NAMALWA (cell line): ENCODE data around the gene YJU2.
"Not testable (repeated sequence)": the region's sequence is repeated elsewhere in the genome, so short reads cannot be mapped to it uniquely, and the experiment has no call there.

Experiments used
- DNase-seq: peaks from one replicate; pipeline ENCODE4 v3.0.0-alpha.2; 2015; ENCODE audit warnings: low spot score

The YJU2 gene

GRCh38 chr19:4267901-4268815 is 21.3 kb downstream of the YJU2 start:
- no peak for DNase-seq

DNA sequence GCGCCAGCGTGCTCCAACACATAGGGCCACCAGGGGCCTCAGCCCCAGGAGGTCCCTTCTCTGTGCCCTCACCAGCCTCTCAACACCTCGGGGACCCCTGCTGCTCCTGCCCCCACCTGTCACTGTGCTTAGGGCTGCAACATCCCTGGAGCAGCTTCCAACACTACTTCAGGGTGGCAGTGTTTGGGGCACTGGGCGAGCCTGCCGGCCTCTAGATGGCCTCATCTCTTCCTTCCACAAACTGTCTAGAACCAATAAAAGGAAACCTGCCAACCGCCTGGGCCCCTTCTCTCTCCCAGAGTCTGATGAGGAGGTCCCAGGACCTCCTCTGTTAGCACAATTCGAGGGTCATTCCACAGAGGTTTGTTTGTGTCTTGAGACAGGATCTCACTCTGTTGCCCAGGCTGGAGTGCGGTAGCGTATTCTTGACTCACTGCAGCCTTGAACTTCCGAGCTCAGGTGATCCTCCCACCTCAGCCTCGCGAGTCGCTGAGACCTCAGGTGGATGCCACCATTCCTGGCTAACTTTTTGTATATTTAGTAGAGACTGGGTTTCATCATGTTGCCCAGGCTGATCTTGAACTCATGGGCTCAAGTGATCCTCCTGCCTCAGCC is 22.0 kb downstream of the YJU2 start:
- DNase-seq: no peak

DNA sequence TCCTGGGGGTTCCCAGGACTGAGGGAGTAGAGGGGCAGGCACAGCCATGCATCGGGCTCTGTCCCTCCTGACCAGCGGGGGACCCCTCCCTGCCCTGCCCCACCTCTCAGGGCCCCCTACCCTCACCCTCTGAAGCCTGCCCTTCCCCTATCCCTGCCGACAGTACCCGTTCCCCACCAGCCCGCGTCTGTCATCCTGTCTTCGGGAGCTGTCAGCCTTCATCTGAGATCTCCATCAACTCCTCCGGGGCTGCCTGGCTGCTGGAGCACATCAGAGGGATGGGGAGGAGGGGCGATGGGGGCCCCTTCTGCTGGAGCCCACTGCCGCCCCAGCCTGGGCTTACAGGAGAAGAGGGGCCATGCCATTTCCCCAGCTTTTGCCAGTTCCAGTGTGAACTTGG is 26.0 kb downstream of the YJU2 start:
- DNase-seq: no peak

GRCh38 chr19:4274321-4274686 is 27.4 kb downstream of the YJU2 start:
- not testable (repeated sequence) for DNase-seq

DNA sequence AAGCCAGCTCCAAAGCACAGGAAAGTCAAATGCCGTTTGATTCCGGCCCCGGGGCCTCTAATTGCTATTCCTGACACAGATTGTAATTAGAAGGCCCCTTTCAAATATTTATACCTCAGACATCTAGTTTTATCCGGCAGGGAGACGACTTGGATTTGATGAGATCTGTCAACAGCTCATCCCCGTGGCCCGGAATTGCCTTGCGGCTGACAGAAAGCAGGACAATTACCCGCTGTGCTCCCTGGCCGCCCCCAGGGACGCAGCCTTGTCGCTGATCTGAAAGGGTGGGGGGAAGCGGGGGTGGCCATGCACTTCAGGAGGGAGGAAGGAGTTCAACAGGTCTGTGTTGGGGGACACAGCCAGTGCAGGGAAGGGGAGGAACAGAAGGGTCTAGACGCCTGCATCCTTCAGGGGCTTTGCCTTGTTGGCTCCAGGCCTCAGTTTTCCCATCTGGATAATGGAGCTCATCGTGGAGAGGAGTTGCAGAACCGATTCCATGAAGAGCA is 30.4 kb downstream of the YJU2 start:
- no peak for DNase-seq

DNA sequence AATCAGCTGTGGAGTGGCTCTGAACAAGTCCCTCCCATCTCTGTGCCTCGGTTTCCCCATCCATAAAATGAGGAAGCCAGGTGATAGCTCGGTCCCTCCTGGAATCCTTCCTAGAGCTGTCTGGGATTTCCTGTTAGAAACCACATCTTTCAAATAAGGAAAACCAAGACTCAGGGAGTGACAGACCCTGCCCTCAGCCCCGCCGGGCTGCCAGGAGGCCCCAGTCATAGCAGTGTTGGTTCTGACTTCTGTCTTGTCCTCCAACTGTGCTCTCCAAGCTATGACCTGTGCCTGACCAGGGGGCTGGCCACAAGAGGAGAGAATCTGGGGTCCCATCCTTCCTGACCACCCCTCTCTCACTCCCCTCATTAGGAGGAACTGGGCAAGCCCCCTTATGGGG is 31.1 kb downstream of the YJU2 start:
- no peak for DNase-seq

GRCh38 chr19:4278419-4279266 is 31.8 kb downstream of the YJU2 start, which contains the start of gene SHD:
Gene SHD (plus strand): TSS chr19:4279266. CDS start chr19:4280064, 798 bp downstream.
- no peak for DNase-seq

DNA sequence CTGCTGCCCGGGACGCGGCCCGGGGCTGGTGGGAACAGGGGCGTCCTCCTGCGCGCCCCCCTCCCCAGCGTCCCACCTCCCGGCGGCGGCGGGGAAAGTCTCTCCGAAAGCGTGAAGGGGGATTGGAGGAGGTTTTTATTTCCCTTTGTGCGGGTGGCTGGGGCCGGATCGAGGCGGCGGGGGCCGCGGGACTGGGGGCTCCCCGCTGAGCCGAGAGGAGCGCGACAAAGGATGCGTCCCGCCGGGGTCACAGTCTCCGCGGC is 32.3 kb downstream of the YJU2 start:
- no peak for DNase-seq

DNA sequence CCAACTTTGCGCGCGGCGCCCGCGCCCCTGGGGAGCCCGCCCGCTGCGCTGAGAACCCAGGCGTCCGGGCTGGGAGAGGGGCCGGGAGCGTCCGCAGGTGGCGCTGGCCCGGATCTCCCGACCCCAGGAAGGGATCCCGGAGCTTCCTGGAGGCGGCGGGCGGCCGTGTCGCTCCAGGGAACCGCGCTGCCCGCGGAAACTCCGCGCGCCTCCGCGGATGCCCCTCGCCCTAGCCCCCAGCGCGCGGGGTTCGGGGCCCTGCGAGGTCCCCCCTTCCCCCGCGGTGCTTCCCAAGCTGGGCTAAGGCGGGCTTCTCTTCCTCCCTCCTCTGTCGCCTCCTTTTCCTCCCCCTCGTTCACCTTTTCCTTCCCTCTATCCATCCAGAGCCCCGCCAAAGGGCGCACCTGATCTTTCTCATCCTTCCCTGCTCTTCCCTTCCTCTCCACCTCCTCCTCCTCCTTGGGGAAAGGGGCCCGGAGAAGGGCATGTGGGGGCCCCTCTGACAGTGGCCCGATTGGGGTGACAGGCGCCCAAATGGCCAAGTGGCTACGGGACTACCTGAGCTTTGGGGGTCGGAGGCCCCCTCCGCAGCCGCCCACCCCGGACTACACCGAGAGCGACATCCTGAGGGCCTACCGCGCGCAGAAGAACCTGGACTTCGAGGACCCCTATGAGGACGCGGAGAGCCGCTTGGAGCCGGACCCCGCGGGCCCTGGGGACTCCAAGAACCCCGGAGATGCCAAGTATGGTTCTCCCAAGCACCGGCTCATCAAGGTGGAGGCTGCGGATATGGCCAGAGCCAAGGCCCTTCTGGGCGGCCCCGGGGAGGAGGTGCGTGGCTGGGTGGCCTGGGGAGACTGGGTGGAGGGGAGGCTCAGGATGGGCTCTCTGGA is 32.9 kb downstream of the YJU2 start:
- DNase-seq: no peak

GRCh38 chr19:4284176-4284958 is 37.5 kb downstream of the YJU2 start:
- peak; percentile 70 for DNase-seq

DNA sequence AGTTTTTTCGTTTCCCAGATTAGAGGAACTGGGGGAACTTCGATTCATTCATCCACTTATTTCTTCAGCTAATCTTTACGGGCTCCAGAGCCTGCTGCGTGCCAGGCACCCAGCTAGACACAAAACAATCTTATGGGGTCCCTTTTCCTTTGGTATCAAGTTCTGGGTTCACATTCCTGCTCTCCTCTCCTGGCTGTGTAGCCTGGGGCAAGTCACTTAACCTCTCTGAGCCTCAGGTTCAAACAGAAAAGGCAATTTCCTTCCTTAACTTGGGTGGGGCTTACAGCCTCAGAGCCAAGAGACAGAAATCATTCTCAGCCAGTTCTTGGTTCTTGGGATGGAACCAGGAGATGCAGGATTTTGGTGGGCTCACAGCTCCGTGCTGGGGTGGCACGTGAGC is 38.1 kb downstream of the YJU2 start:
- DNase-seq: no peak

GRCh38 chr19:4286141-4286540 is 39.3 kb downstream of the YJU2 start:
- DNase-seq: not testable (repeated sequence)

DNA sequence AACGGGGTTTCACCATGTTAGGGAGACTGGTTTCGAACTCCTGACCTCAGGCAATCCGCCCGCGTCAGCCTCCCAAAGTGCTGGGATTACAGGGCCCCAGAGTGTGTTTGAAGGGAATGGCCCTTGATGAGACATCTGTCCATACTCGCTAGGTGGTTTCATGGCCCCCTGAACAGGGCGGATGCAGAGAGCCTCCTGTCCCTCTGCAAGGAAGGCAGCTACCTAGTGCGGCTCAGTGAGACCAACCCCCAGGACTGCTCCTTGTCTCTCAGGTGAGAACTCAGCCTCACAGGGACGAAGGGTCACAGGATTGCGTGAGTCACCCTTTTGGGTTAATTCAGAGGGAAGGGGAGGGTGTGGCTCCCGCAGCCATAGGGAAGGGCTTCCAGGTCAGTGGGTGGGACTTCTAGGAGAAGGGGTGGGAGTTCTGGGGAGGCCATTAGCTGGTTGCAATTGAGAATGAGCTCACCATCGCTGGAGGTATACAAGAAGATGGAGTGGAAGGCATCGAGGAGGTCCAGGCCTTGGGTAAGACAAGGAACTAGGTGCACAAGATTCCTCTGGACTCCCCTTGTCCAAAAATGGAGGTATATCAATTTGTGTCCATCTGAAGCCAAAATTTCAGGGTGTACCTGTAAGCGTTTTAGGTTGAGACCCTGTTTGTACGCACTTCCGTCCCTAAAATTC is 41.4 kb downstream of the YJU2 start:
- no peak for DNase-seq

- DNase-seq: no peak
These were observed 44.4 kb downstream of the YJU2 start for GRCh38 chr19:4291184-4291732.

DNA sequence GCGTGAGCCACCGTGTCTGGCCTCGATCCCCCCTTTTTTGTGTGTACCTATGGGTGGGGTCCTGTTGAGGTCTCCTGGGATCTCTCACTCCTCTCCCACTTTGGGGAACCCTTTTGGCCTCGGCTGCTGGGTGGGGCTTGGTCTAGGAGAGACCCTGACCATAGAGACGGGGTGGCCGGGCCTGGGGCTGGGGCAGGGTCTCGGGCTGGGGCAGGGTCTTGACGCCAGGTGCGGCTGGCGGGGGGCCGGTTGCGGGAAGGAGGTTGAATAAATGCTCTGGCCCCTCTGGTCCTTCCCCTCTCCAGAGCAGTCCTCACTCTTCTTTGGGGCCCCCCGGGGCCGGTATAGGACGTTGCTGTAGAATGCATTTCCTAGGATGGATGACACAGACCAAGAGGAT is 45.6 kb downstream of the YJU2 start:
- DNase-seq: no peak

GRCh38 chr19:4294389-4294788 is 47.5 kb downstream of the YJU2 start:
- DNase-seq: no peak

DNA sequence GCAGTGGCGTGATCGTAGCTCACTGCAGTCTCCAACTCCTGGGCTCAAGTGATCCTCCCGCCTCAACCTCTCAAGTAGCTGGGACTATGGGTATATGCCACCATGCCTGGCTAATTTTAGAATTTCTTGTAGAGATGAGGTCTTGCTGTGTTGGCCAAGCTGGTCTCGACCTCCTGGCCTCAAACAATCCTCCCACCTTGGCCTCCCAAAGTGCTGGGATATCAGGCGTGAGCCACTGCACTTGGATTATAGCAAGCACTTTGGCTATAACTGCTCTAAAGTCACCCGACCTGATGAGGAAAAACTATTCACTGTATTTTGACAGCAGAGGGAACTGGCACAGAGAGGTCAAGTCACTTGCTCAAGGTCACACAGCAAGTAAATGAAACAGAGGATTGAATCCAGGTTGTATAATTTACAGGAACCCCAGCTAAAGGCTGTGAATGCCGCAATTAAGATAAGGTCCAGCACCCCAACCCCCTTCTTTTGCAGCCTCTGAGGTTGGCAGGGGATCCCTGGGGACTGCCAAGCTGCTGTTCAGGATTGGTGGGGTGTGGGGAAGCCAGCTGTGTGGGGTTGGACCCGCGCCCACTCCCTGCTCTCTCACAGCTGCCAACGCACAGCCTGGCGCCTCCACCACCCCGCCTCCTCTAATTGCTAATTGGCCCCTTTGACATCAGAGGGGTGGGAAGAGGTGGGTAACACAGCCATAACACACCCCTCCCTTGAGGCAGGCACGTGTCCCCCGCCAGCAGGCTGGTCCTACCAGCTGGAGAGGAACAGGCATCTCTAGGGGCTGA is 49.3 kb downstream of the YJU2 start:
- DNase-seq: peak; percentile 89

DNA sequence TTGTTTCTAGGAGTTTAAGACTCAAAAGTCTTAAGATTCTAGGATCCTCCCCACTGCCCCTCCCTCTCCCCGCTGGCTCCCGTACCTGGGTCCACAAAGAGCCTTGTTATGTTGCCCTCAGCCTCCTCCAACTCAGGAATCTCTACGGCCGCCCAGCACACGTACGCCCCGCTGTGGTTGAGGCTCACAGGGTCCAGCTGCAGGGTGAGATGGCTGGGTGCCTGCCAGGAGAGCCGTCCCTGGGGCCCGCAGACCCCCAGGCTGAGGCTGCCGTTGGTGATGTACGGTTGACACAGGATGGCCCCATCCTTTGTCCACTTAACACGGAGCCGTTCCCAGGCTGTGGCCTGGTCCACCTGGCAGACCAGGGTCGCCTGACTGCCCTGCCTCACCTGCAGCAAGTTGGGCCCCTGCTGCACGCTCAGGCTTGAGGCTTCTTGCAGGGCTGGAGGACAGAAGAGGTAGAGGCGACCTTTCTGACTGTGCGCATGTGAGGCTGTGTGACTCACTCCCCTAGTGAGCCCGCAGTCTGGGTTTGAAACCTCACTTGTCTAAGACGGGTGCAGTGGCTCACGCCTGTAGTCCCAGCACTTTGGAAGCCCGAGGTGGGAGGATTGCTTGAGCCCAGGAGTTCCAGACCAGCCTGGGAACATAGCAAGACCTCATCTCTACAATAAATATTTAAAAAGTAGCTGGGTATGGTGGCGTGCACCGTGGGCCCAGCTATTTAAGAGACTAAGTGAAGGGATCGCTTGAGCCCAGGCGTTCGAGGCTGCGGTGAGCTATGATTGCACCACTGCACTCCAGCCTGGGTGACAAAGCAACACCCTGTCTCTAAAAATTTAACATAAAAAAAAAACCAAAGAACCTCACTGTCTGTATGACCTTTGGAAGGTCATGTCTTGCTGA is 51.3 kb downstream of the YJU2 start:
- DNase-seq: no peak
